Bronchus fibroblast of lung (primary cell): Measurements from ENCODE around the gene ZNF502. TPM values are rescaled to one million over a fixed set of nuclear protein-coding genes. Genes with fewer than 3 reads are reported as not detected.

ENCODE experiments used
- total RNA-seq: library from RNA; depleted of rRNA; stranded (reverse); fragments of >200 nt; gene quantifications from 2 replicates; pipeline ENCODE4 v1.2.3, GENCODE V29; 2015

ZNF502 gene
- 1.6 and 1.7 TPM in 2 replicates for total RNA-seq

DNA sequence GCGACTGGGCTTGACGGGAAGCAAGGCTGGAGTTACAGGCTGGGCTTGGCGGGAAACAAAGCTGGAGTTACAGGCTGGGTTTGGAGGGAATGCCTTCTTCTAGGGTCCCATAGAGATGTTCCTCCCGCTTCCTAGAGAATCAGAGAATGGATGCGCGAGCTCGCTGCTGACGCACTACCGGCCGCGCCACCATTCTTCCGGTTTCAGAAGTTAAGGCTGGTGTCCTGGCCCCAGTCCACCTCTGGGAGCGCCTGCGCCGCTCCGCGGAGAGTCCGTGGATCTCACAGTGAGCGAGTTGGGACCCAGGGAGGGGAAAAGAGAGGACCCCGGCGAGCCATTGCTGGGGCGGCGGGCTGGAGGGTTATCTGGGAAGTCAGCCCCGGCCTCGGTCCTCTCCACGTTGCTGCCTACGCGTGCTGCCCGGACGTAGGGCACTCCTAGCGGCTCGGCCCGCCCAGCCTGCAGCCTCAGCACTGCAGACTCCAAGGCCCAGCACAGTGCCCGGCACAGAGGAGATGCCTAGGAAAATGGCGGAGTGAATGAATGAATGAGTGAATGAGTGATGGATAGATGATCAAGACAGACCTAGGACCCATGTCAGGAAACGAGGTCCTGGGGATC lies at the start of gene ZNF502:
Gene ZNF502 (plus strand): TSS at position 206 of the 621 bp plus-strand sequence. CDS start 7,602 bp downstream, outside the sequence.

DNA sequence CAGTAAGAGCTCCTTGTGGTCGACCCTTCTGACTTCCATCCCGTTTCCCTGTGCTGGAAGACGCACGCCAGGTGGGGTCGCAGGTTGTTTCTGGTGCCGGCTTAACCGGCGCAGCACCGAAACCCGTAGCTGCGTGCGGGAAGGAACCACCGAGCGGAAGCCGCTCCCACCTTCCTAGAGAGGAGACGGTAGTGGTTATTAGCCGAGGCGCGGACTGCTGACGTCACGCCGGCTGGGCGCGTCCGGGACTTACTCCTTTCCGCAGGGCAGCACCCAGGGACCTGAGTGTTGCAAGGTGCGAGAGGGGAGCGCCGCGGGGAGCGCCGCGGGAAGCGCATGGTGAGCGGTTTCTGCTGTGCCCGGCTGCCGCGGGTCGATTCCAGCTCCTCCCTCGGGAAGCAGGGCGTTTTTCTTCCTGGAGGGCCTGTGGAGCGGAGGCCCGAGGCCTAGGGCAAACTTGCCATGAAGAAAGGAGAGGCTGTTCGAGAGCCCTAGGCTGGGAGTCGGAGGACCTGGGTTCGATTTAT lies 17.0 kb downstream of the ZNF502 start, which contains the start of gene ZNF501:
Gene ZNF501 (plus strand): TSS at position 252 of the 527 bp plus-strand sequence. CDS start 4,787 bp downstream, outside the sequence.

DNA sequence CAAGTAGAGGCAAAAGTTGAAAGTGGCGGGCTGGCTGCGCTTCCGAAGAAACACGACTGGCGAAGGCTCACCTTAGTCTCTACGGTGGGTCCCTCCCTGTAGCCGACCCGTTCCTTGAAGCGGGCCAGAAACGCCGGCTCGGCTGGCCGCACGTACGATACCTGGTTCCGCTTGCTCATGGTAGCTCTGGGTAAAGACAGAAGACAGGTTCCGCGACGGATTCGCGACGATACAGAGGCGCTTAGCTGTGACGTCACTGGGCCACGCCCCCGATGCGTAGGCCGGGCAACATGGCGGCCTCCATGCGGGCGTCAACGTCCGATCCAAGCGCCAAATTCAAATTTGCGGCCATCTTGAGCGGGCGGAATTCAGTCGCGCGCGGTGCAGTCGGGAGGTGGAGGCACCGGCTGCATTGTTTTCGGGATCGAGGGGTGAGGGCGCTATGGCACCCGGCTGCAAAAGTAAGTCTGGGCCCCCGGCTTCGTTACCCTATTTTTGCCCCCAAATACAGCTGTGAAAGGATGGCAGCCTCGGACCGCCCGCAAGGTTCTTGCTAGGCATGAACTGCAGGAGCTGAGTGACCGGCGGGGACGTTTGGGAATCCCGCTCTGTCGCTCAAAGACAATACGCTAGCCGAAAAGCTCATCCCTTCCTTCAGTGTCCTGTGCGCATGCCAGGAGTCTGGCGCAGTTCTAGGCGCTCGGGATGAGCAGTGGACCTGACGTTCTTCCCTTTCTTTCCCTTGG lies 49.1 kb downstream of the ZNF502 start, which contains the start of the genes KIAA1143 and KIF15:
Gene KIAA1143 (minus strand): TSS at position 196 of the 746 bp plus-strand sequence. CDS start 17 bp downstream, at position 179.
Gene KIF15 (plus strand): TSS at position 371 of the 746 bp plus-strand sequence. CDS start 72 bp downstream, at position 443.

Other genes with a start within 250 kb of the ZNF502 start
- 3.1 and 4.5 TPM in 2 replicates for gene ZNF445, start 235.0 kb upstream of the ZNF502 start, total RNA-seq
- gene ZKSCAN7, start 157.5 kb upstream of the ZNF502 start, total RNA-seq: 4.8 and 5.2 TPM in 2 replicates
- gene ZNF660, start 127.7 kb upstream of the ZNF502 start, total RNA-seq: 1.2 and 1.5 TPM in 2 replicates
- gene ZNF197, start 87.6 kb upstream of the ZNF502 start, total RNA-seq: 10.3 TPM in 2 replicates
- gene ZNF35, start 63.9 kb upstream of the ZNF502 start, total RNA-seq: 3.3 and 6.6 TPM in 2 replicates
- 2.2 and 2.9 TPM in 2 replicates for gene ZNF501, start 17.0 kb downstream of the ZNF502 start, total RNA-seq
- 14.1 and 17.0 TPM in 2 replicates for gene KIAA1143, start 49.0 kb downstream of the ZNF502 start, total RNA-seq
- gene KIF15, start 49.1 kb downstream of the ZNF502 start, total RNA-seq: 14.4 and 15.5 TPM in 2 replicates
- 39.5 and 40.7 TPM in 2 replicates for gene TMEM42, start 149.3 kb downstream of the ZNF502 start, total RNA-seq
- 0.15 and 0.17 TPM in 2 replicates for gene TGM4, start 161.9 kb downstream of the ZNF502 start, total RNA-seq